Osteocyte (in vitro differentiated cells): ENCODE measurements around the gene SRD5A3. TPM values are rescaled to one million over a fixed set of nuclear protein-coding genes. Genes with fewer than 3 reads are reported as not detected.

Experiments used
- DNase-seq: peaks from one replicate; pipeline ENCODE4 v3.0.0; 2021; ENCODE audit warnings: mixed read lengths; ENCODE audit not compliant: unreplicated experiment; ENCODE audit errors: extremely low spot score
- H3K27ac Mint-ChIP-seq: one replicate; pipeline ENCODE4 v1.8.0; 2021; ENCODE audit warnings: mild to moderate bottlenecking, mixed read lengths; ENCODE audit not compliant: unreplicated experiment
- H3K27me3 Mint-ChIP-seq: one replicate; pipeline ENCODE4 v1.8.0; 2021; ENCODE audit warnings: mixed read lengths; ENCODE audit not compliant: unreplicated experiment
- H3K36me3 Mint-ChIP-seq: one replicate; pipeline ENCODE4 v1.8.0; 2021; ENCODE audit warnings: mixed read lengths; ENCODE audit not compliant: unreplicated experiment
- H3K4me1 Mint-ChIP-seq: one replicate; pipeline ENCODE4 v1.8.0; 2021; ENCODE audit warnings: mixed read lengths; ENCODE audit not compliant: unreplicated experiment
- H3K4me3 Mint-ChIP-seq: one replicate; pipeline ENCODE4 v1.8.0; 2021; ENCODE audit warnings: mild to moderate bottlenecking, moderate library complexity, mixed read lengths; ENCODE audit not compliant: unreplicated experiment
- H3K9me3 Mint-ChIP-seq: one replicate; pipeline ENCODE4 v1.8.0; 2021; ENCODE audit warnings: mixed read lengths; ENCODE audit not compliant: unreplicated experiment
- total RNA-seq: library from RNA; stranded (reverse); gene quantifications from 2 replicates; pipeline ENCODE4 v1.2.1, GENCODE V29; 2021
- TF ChIP-seq, protein P1 (sequence below): fragments of 200-600 bp; sonication (generic); IDR thresholded peaks from 2 replicates; pipeline ENCODE4 v1.5.0; 2021; ENCODE audit warnings: antibody characterized with exemption, mild to moderate bottlenecking, moderate library complexity

The SRD5A3 gene
- total RNA-seq, 1 donor from 2014 or later, result 19.8 TPM

GRCh38 chr4:55336138-55337034 lies 9.7 kb upstream of the SRD5A3 start:
- DNase-seq, result no peak
- Mint-ChIP-seq H3K4me3 (no peak overlapping the region), H3K4me1 (no peaks in the 10 kb centered on the region), H3K36me3 (no peaks in the 10 kb centered on the region), H3K9me3 (no peaks in the 10 kb centered on the region), H3K27ac (no peak overlapping the region), H3K27me3 (peaks cover 29% of the 10 kb centered on the region)
- TF ChIP-seq, protein P1, sequence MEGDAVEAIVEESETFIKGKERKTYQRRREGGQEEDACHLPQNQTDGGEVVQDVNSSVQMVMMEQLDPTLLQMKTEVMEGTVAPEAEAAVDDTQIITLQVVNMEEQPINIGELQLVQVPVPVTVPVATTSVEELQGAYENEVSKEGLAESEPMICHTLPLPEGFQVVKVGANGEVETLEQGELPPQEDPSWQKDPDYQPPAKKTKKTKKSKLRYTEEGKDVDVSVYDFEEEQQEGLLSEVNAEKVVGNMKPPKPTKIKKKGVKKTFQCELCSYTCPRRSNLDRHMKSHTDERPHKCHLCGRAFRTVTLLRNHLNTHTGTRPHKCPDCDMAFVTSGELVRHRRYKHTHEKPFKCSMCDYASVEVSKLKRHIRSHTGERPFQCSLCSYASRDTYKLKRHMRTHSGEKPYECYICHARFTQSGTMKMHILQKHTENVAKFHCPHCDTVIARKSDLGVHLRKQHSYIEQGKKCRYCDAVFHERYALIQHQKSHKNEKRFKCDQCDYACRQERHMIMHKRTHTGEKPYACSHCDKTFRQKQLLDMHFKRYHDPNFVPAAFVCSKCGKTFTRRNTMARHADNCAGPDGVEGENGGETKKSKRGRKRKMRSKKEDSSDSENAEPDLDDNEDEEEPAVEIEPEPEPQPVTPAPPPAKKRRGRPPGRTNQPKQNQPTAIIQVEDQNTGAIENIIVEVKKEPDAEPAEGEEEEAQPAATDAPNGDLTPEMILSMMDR, result no peak

DNA sequence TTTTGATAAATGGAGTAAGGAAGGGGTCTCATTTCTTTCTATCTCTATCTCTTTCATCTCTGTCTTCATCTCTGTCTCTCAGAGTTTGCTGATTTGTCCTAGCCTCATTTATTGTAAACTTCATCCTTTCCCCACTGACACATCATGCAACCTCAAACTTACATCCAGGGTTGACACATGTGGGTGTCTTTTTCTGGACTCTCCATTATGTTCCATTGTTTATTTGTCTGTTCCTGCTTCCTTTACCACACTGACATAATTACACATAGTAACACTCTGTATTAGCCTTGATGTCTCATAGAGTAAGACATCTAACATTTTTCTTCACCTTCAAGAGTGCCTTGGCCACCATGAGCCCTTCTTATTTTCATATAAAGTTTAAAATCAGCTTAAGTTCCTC lies 8.1 kb upstream of the SRD5A3 start:
- TF ChIP-seq, protein P1, result no peak
- peaks cover 28% of the 10 kb centered on the region for H3K27me3 Mint-ChIP-seq

GRCh38 chr4:55338486-55338885 lies 7.6 kb upstream of the SRD5A3 start:
- no peak overlapping the region for H3K27ac Mint-ChIP-seq
- TF ChIP-seq, protein P1, result no peak
- no peak overlapping the region for H3K4me3 Mint-ChIP-seq
- H3K27me3 Mint-ChIP-seq, result peaks cover 23% of the 10 kb centered on the region
- H3K36me3 Mint-ChIP-seq, result no peaks in the 10 kb centered on the region
- H3K9me3 Mint-ChIP-seq, result no peaks in the 10 kb centered on the region
- H3K4me1 Mint-ChIP-seq, result no peaks in the 10 kb centered on the region
- DNase-seq, result no peak

More for the DNA sequence above, 8.1 kb upstream of the SRD5A3 start:
- no peaks in the 10 kb centered on the region for H3K9me3 Mint-ChIP-seq
- H3K27ac Mint-ChIP-seq, result no peak overlapping the region
- no peak for DNase-seq
- no peak overlapping the region for H3K4me3 Mint-ChIP-seq
- no peaks in the 10 kb centered on the region for H3K4me1 Mint-ChIP-seq
- no peaks in the 10 kb centered on the region for H3K36me3 Mint-ChIP-seq

DNA sequence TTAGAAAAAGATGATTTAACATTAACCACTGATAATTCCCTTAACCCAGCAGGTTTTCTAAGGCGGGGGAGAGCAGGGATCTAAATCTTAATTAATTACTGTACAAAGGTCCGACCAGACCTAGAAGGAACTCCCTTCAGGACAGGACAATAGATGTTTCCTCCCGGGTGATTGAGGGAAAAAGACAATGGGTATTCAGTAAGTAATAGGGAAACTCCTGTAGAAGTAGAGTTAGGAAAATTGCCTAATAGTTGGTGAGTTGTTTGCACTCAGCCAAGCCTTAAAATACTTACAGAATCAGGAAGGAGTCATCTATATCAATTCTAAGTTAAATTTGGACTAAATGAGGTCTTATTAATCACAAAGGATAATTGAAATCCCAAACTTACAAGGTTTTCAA lies 5.8 kb upstream of the SRD5A3 start:
- Mint-ChIP-seq H3K27ac (no peak overlapping the region), H3K9me3 (no peaks in the 10 kb centered on the region), H3K4me3 (no peak overlapping the region), H3K4me1 (no peaks in the 10 kb centered on the region), H3K36me3 (no peaks in the 10 kb centered on the region), H3K27me3 (peaks cover 9% of the 10 kb centered on the region)
- TF ChIP-seq, protein P1, result no peak
- no peak for DNase-seq

DNA sequence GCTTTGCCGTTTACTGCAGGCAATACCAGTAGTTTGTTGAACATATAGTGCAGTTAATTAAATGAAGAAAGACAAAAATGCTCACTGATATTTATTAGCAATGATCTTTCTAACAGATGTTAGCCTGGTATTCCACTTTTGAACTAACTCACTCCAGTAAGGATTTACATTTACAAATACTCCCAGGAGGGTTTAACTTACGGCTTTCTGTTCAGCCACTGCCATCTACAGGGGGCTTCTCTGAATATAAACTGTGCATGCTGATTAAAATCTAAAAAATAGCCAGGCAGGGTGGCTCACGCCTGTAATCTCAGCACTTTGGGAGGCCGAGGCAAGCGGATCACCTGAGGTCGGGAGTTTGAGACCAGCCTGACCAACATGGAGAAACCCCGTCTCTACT lies 2.2 kb upstream of the SRD5A3 start:
- peaks cover 2% of the 10 kb centered on the region for H3K27me3 Mint-ChIP-seq
- TF ChIP-seq, protein P1, result no peak
- H3K4me3 Mint-ChIP-seq, result no peak overlapping the region
- no peak for DNase-seq
- H3K4me1 Mint-ChIP-seq, result peaks cover 17% of the 10 kb centered on the region
- no peak overlapping the region for H3K27ac Mint-ChIP-seq
- no peaks in the 10 kb centered on the region for H3K9me3 Mint-ChIP-seq
- H3K36me3 Mint-ChIP-seq, result no peaks in the 10 kb centered on the region
